ENCODE measurements around the gene ZNF143. TPM values are rescaled to one million over a fixed set of nuclear protein-coding genes. Genes with fewer than 3 reads are reported as not detected.

The ZNF143 gene
- total RNA-seq, 6 experiments from 2014 or later, result 17.5 to 23.0 (median 20.7) TPM

DNA sequence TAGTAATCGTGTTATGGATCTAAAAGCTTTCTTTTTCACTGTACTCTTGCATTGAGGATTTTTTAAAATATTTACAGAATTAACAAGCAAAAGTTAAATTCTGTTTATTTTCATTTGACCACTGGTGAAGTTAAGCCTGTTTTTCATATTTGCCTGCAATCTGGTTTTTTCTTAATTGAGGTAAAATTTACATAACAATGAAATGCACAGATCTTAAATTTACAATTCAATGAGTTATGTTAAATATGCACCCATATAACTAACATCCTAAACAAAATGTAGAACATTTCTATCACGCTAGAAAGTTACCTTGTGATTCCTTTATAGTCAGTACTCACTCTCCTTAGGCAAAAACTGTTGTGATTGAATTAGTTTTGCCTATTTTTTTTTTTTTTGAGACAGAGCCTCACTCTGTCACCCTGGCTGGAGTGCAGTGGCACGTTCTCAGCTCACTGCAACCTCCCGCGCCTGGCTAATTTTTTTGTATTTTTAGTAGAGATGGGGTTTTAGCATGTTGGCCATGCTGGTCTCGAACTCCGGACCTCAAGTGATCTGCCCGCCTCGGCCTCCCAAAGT lies 58.1 kb downstream of the ZNF143 start:
- H3K27ac Mint-ChIP-seq, result no peak overlapping the region
- DNase-seq, result no peak
- H3K9me3 Mint-ChIP-seq, result no peaks in the 10 kb centered on the region
- peaks cover 14% of the 10 kb centered on the region for H3K4me1 Mint-ChIP-seq (ENCODE audit: low read depth)
- peaks cover 23% of the 10 kb centered on the region for H3K36me3 Mint-ChIP-seq (ENCODE audit: low read depth)
- no peaks in the 10 kb centered on the region for H3K27me3 Mint-ChIP-seq (ENCODE audit: insufficient read depth)
- no peak overlapping the region for H3K4me3 Mint-ChIP-seq
- TF ChIP-seq, protein P1, sequence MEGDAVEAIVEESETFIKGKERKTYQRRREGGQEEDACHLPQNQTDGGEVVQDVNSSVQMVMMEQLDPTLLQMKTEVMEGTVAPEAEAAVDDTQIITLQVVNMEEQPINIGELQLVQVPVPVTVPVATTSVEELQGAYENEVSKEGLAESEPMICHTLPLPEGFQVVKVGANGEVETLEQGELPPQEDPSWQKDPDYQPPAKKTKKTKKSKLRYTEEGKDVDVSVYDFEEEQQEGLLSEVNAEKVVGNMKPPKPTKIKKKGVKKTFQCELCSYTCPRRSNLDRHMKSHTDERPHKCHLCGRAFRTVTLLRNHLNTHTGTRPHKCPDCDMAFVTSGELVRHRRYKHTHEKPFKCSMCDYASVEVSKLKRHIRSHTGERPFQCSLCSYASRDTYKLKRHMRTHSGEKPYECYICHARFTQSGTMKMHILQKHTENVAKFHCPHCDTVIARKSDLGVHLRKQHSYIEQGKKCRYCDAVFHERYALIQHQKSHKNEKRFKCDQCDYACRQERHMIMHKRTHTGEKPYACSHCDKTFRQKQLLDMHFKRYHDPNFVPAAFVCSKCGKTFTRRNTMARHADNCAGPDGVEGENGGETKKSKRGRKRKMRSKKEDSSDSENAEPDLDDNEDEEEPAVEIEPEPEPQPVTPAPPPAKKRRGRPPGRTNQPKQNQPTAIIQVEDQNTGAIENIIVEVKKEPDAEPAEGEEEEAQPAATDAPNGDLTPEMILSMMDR (IDR thresholded peaks at IDR 0.05), result no peak

DNA sequence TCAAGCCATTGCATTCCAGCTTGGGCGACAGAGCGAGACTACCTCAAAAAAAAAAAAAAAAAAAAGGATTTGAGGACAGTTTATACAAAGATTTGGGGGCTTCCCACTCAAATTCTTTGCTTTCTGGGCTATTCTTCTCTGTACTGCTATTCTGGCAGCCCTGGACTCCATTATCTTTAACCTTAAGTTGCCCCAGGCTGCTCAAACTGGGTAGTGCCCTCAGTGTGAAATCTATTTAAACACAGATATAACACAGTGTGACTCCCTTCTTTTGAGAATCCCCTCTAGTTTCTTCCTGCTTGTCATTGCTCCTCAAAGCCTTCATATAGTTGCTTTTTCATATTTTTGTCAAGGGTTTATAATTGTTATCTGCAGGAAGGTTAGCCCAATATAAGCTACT lies 63.2 kb downstream of the ZNF143 start:
- H3K27ac Mint-ChIP-seq, result no peak overlapping the region
- peaks cover 6% of the 10 kb centered on the region; the same call in 1 of the 2 replicates for H3K36me3 Mint-ChIP-seq (ENCODE audit: low read depth)
- peaks cover 36% of the 10 kb centered on the region for H3K4me1 Mint-ChIP-seq (ENCODE audit: low read depth)
- DNase-seq, result no peak
- TF ChIP-seq, protein P1 (IDR thresholded peaks at IDR 0.05), result no peak
- H3K27me3 Mint-ChIP-seq (ENCODE audit: insufficient read depth), result no peaks in the 10 kb centered on the region
- no peak overlapping the region for H3K4me3 Mint-ChIP-seq
- no peaks in the 10 kb centered on the region for H3K9me3 Mint-ChIP-seq

DNA sequence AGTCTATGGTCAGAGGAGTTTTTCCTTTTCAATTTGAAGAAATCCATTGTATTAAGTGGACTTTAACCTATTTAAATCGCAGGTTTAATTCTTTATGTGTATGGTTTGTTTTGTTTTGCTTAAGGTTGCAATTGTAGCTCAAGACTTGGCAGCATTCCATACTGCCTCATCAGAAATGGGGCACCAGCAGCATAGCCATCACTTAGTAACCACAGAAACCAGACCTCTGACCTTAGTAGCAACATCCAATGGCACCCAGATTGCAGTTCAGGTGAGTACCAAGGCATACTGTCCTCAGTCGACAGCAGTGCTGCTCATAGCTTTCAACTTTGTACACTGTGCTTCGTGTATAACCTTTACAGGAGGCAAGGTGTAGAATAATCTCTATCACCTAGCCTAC lies 64.3 kb downstream of the ZNF143 start:
- H3K27me3 Mint-ChIP-seq (ENCODE audit: insufficient read depth), result no peaks in the 10 kb centered on the region
- H3K36me3 Mint-ChIP-seq (ENCODE audit: low read depth), result peaks cover 6% of the 10 kb centered on the region; the same call in 1 of the 2 replicates
- H3K4me3 Mint-ChIP-seq, result no peak overlapping the region
- no peaks in the 10 kb centered on the region for H3K9me3 Mint-ChIP-seq
- H3K4me1 Mint-ChIP-seq (ENCODE audit: low read depth), result peaks cover 39% of the 10 kb centered on the region
- H3K27ac Mint-ChIP-seq, result no peak overlapping the region
- DNase-seq, result no peak
- TF ChIP-seq, protein P1 (IDR thresholded peaks at IDR 0.05), result no peak

DNA sequence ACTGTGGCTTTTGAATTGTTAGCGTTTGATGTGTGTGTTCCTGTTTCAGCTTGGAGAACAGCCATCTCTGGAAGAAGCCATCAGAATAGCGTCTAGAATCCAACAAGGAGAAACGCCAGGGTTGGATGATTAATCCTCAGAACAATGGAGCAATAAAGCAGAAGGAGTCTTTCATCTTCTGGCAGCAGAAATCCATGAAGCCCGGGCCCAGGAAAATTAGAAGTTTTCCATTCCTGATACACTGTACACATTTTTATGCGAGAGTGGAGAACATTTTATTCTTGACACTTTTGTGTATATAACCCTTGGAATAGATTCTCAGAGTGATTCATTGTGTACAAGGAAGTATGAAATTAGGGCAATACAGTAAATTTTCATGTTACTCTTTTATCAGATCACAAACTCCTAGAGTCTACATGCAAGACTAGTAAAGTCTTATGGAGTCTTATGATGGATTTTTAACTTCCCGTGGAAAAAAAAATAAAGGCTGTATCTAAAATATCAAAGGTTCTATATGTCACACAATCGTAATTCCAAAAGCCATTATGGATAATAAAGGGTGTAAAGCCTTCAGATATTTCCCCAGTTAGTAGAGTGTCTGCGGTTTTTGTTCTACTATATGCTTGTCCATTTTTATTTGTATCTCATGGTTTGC lies 66.8 kb downstream of the ZNF143 start:
- Mint-ChIP-seq H3K27ac (peak overlapping the region; percentile 79), H3K4me3 (peak overlapping the region; percentile 71), H3K27me3 (ENCODE audit: insufficient read depth) (no peaks in the 10 kb centered on the region; the same call in 1 of the 2 replicates)

DNA sequence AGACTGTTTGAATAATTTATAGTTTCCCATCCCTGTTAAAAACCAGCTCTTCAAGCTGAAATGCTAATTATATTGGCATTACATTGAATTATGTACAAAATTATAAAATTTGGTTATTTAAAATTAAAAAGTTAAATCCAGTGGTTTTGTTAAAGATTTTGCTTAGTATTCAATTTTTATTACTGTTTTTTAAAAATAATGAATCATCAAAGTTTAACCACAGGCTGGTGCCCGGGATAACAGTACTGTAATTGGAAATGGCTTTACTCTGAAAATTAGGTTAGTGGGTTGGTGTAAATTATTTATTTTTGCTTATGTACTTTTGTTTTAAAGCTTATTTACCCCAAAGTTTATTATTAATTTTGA lies 67.3 kb downstream of the ZNF143 start:
- H3K27ac Mint-ChIP-seq, result peak overlapping the region; percentile 79; the same call in 1 of the 2 replicates
- no peaks in the 10 kb centered on the region for H3K9me3 Mint-ChIP-seq
- H3K4me1 Mint-ChIP-seq (ENCODE audit: low read depth), result peaks cover 42% of the 10 kb centered on the region
- H3K4me3 Mint-ChIP-seq, result no peak overlapping the region
- H3K27me3 Mint-ChIP-seq (ENCODE audit: insufficient read depth), result no peaks in the 10 kb centered on the region; the same call in 1 of the 2 replicates
- peaks cover 6% of the 10 kb centered on the region; the same call in 1 of the 2 replicates for H3K36me3 Mint-ChIP-seq (ENCODE audit: low read depth)
- DNase-seq, result no peak
- TF ChIP-seq, protein P1 (IDR thresholded peaks at IDR 0.05), result no peak

More for the DNA sequence above, 66.8 kb downstream of the ZNF143 start:
- Mint-ChIP-seq H3K36me3 (ENCODE audit: low read depth) (peaks cover 6% of the 10 kb centered on the region; the same call in 1 of the 2 replicates), H3K9me3 (no peaks in the 10 kb centered on the region), H3K4me1 (ENCODE audit: low read depth) (peaks cover 40% of the 10 kb centered on the region)
- TF ChIP-seq, protein P1 (IDR thresholded peaks at IDR 0.05), result no peak
- peak; percentile 61 for DNase-seq
